Upper lobe of right lung (tissue), 1 donor: ENCODE measurements around the gene ANKRD63. TPM values are rescaled to one million over a fixed set of nuclear protein-coding genes. Genes with fewer than 3 reads are reported as not detected.

Experiments used
- ATAC-seq: fragments of 200-7000 bp; cut with Tn5 transposase; one replicate; pipeline ENCODE4 v1.9.1; 2020; ENCODE audit warnings: mild to moderate bottlenecking, moderate library complexity
- DNase-seq: peaks from one replicate; pipeline ENCODE4 v3.0.0-alpha.2; 2020
- H3K27ac ChIP-seq: fragments of 200-600 bp; one replicate; pipeline ENCODE4 v1.8.0; 2022
- H3K27me3 ChIP-seq: fragments of 200-600 bp; one replicate; pipeline ENCODE4 v1.8.0; 2022; ENCODE audit warnings: mild to moderate bottlenecking
- H3K36me3 ChIP-seq: fragments of 200-600 bp; one replicate; pipeline ENCODE4 v1.8.0; 2022
- H3K4me1 ChIP-seq: fragments of 200-600 bp; one replicate; pipeline ENCODE4 v1.8.0; 2022
- H3K4me3 ChIP-seq: fragments of 200-600 bp; one replicate; pipeline ENCODE4 v1.8.0; 2022; ENCODE audit warnings: mild to moderate bottlenecking
- H3K9me3 ChIP-seq: fragments of 200-600 bp; one replicate; pipeline ENCODE4 v1.8.0; 2022
- intact Hi-C: fragments of 100-400 bp; cut with DNase I; formaldehyde crosslinking; loops from one replicate; pipeline ENCODE4 v1.11.0; 2022
- total RNA-seq: library from RNA; stranded (reverse); fragmentation: NEBNext Ultra II Directional; extraction: Animal tissue kit (Norgen Biotek cat#: 25700); gene quantifications from one replicate; pipeline ENCODE4 v1.2.1, GENCODE V29; 2021
- TF ChIP-seq, protein P1 (sequence below): fragments of 200-600 bp; IDR thresholded peaks from one replicate; pipeline ENCODE4 v1.8.0; 2022; ENCODE audit warnings: antibody characterized with exemption
- donor health status: DM: no; HTN: yes; CAD: no; lungs with severe emphysema.

ANKRD63 gene
- total RNA-seq, 1 donor from 2014 or later, result not detected

- intact Hi-C loops, result no loop called here
- TF ChIP-seq, protein P1, sequence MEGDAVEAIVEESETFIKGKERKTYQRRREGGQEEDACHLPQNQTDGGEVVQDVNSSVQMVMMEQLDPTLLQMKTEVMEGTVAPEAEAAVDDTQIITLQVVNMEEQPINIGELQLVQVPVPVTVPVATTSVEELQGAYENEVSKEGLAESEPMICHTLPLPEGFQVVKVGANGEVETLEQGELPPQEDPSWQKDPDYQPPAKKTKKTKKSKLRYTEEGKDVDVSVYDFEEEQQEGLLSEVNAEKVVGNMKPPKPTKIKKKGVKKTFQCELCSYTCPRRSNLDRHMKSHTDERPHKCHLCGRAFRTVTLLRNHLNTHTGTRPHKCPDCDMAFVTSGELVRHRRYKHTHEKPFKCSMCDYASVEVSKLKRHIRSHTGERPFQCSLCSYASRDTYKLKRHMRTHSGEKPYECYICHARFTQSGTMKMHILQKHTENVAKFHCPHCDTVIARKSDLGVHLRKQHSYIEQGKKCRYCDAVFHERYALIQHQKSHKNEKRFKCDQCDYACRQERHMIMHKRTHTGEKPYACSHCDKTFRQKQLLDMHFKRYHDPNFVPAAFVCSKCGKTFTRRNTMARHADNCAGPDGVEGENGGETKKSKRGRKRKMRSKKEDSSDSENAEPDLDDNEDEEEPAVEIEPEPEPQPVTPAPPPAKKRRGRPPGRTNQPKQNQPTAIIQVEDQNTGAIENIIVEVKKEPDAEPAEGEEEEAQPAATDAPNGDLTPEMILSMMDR, result no peak
- no peaks in the 10 kb centered on the region for H3K36me3 ChIP-seq
- H3K9me3 ChIP-seq, result no peaks in the 10 kb centered on the region
- ATAC-seq (no peak), DNase-seq (no peak)
- no peak overlapping the region for H3K27ac ChIP-seq
- H3K4me3 ChIP-seq, result no peak overlapping the region
- H3K27me3 ChIP-seq, result peaks cover 10% of the 10 kb centered on the region
- peaks cover 8% of the 10 kb centered on the region for H3K4me1 ChIP-seq
Observed at GRCh38 chr15:40257656-40258450, 25.0 kb downstream of the ANKRD63 start.

DNA sequence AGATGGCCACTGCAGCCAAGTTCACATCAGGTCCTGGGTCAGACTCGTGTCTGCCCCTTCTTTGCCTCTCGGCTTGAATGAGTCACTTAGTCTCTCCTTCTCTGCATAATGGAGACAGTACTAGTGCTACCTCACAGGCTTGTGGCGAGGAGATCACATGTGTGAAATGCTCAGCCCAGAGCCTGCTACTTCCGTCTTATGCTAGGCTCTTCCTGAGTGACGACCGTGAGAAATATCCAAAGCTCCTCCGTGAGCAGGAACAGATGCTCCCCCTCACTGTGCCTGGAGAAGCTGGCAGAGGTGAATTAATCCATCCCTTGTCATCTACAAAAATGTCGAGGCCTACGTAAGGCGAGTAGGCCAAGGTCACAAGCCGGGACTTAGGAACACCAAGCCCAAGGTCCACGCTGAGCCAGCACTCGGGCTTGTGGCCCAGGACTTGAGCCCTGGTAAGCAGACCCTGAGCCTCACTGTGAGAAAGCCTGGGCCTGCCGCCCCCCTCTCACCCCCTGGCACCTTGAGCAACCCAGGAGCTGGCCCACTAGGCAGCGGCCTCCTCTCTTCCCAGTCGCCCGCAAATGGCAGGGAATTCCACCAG is 26.1 kb downstream of the ANKRD63 start:
- H3K27me3 ChIP-seq, result peaks cover 19% of the 10 kb centered on the region
- DNase-seq (no peak), ATAC-seq (peak; percentile 4)
- no peak overlapping the region for H3K27ac ChIP-seq
- H3K9me3 ChIP-seq, result no peaks in the 10 kb centered on the region
- no peak overlapping the region for H3K4me3 ChIP-seq
- peaks cover 9% of the 10 kb centered on the region for H3K4me1 ChIP-seq
- no peaks in the 10 kb centered on the region for H3K36me3 ChIP-seq
- intact Hi-C loops, result no loop called here
- TF ChIP-seq, protein P1, result no peak

DNA sequence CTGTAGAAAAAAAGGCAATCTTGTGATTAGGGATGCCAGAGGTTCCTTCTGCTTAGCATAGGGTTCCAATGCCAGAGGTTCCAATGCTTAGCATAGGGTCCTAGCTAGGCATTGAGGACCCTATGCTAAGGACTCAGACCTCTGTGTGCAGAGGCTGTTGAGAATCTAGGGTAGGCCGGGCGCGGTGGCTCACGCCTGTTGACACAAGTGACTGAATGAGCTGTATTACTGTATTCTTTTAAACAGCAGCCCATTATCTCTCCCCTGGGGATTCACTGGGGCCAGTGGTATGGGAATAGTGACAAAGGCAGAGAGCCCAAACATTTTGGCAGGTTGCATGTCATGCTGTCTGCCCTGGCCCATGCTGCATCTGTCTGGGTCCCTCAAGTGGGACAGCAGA is 27.8 kb downstream of the ANKRD63 start:
- Histone ChIP-seq H3K36me3 (no peaks in the 10 kb centered on the region), H3K27me3 (peaks cover 19% of the 10 kb centered on the region), H3K4me1 (peaks cover 9% of the 10 kb centered on the region), H3K9me3 (no peaks in the 10 kb centered on the region), H3K4me3 (no peak overlapping the region), H3K27ac (no peak overlapping the region)
- intact Hi-C loops, result no loop called here
- ATAC-seq, result no peak
- TF ChIP-seq, protein P1, result no peak
- no peak for DNase-seq

GRCh38 chr15:40254452-40254851 is 28.4 kb downstream of the ANKRD63 start:
- ATAC-seq (no peak), DNase-seq (no peak)
- intact Hi-C loops, result no loop called here
- H3K27ac ChIP-seq, result no peak overlapping the region
- peaks cover 19% of the 10 kb centered on the region for H3K27me3 ChIP-seq
- TF ChIP-seq, protein P1, result no peak
- no peaks in the 10 kb centered on the region for H3K36me3 ChIP-seq
- no peak overlapping the region for H3K4me3 ChIP-seq
- H3K9me3 ChIP-seq, result no peaks in the 10 kb centered on the region
- H3K4me1 ChIP-seq, result peaks cover 9% of the 10 kb centered on the region

DNA sequence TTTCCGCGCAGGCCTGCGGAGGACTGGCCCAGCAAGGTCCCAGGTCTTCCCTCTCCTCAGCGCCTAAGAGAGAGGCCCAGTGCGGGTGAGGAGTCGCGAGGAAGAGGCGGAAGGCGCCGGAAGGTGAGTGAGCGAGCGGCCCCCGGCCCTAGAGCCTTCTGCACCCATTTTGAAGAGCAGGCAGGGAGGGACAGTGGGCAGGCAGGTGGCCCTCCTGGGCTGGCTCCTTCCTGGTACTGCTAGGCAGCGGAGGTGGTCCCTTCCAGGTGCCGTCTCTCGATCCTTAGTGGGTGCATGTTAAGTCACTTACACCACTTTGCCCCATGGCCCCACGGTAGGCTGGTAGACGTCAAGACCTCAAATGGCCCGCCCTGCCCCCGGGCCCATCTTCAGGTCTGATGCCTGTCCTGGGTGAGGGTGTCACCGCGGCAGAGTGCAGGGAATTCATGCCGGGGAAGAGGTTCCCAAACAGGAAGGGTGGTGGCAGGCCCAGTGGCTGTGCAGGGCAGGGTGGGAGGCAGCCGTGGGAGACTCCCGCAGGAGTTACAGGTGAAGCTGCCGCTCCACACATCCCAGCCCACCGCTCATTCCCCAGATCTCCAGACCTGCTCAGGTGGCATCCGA is 29.6 kb downstream of the ANKRD63 start:
- Histone ChIP-seq H3K4me3 (peak overlapping the region; percentile 60), H3K9me3 (no peaks in the 10 kb centered on the region), H3K27me3 (peaks cover 19% of the 10 kb centered on the region), H3K36me3 (no peaks in the 10 kb centered on the region), H3K27ac (peak overlapping the region; percentile 49), H3K4me1 (peaks cover 9% of the 10 kb centered on the region)
- intact Hi-C loops, result no loop called here
- peak; percentile 64 for DNase-seq
- TF ChIP-seq, protein P1, result no peak
- no peak for ATAC-seq
